Thyroid gland (tissue), 4 donors: ENCODE data around the gene KAT14.

Experiments
- POLR2A ChIP-seq, 2 donors: fragments of 450-650 bp; IDR thresholded peaks; one replicate each; pipeline ENCODE4 v1.6.1; 2017; ENCODE audit warnings: antibody characterized with exemption in 2 of 2, mild to moderate bottlenecking in 2 of 2, moderate library complexity in 1 of 2
- TF ChIP-seq, protein P1 (sequence below), 6 experiments: fragments of 200-600 bp in 3 of 6; fragments of 450-650 bp in 3 of 6; sonication (generic) in 3 of 6; IDR thresholded peaks; one replicate each; pipeline ENCODE4 v1.5.1; 2016 to 2019; ENCODE audit warnings: antibody characterized with exemption in 6 of 6, mild to moderate bottlenecking in 2 of 6, inconsistent platforms in 1 of 6, moderate library complexity in 1 of 6

- TF ChIP-seq POLR2A (IDR thresholded peaks at IDR 0.05): no peak
- TF ChIP-seq, protein P1, sequence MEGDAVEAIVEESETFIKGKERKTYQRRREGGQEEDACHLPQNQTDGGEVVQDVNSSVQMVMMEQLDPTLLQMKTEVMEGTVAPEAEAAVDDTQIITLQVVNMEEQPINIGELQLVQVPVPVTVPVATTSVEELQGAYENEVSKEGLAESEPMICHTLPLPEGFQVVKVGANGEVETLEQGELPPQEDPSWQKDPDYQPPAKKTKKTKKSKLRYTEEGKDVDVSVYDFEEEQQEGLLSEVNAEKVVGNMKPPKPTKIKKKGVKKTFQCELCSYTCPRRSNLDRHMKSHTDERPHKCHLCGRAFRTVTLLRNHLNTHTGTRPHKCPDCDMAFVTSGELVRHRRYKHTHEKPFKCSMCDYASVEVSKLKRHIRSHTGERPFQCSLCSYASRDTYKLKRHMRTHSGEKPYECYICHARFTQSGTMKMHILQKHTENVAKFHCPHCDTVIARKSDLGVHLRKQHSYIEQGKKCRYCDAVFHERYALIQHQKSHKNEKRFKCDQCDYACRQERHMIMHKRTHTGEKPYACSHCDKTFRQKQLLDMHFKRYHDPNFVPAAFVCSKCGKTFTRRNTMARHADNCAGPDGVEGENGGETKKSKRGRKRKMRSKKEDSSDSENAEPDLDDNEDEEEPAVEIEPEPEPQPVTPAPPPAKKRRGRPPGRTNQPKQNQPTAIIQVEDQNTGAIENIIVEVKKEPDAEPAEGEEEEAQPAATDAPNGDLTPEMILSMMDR (IDR thresholded peaks at IDR 0.05): no peak
Measured at GRCh38 chr20:18138639-18139583, 1.2 kb downstream of the KAT14 start.
